Body of pancreas (tissue), 4 donors: ENCODE data around the gene SLC6A1. TPM values are rescaled to one million over a fixed set of nuclear protein-coding genes. Genes with fewer than 3 reads are reported as not detected.

Experiments used
- ATAC-seq: fragments of 150-250 bp; one replicate; pipeline ENCODE4 v1.9.1; 2016
- DNase-seq, 4 donors: peaks; one replicate each; pipeline ENCODE4 v3.0.0-alpha.2; 2019
- H3K27ac ChIP-seq, 4 donors: fragments of 200-600 bp; sonication (generic); 1 replicate in 3 of 4; 2 replicates in 1 of 4; pipeline versions ENCODE4 v1.5.1 to v1.6.1; 2016 to 2019; ENCODE audit warnings: mild to moderate bottlenecking in 1 of 4, mixed read lengths in 1 of 4, moderate library complexity in 1 of 4
- H3K27me3 ChIP-seq, 2 donors: fragments of 200-600 bp; sonication (generic); one replicate each; pipeline ENCODE4 v1.6.0; 2016; ENCODE audit warnings: mild to moderate bottlenecking in 1 of 2
- H3K36me3 ChIP-seq, 2 donors: fragments of 200-600 bp; sonication (generic); replicated peaks in 1 of 2; 2 replicates each; pipeline ENCODE4 v1.5.1; 2016; ENCODE audit warnings: low read depth in 2 of 2; ENCODE audit not compliant: insufficient read depth in 1 of 2
- H3K4me1 ChIP-seq: fragments of 200-600 bp; sonication (generic); one replicate; pipeline ENCODE4 v1.6.0; 2016
- H3K4me3 ChIP-seq, 2 donors: fragments of 200-600 bp; sonication (generic); 1 replicate in 1 of 2; 2 replicates in 1 of 2; pipeline ENCODE4 v1.5.1; 2016 to 2019
- H3K9me3 ChIP-seq, 3 donors: fragments of 200-600 bp; sonication (generic); 1 replicate in 2 of 3; 2 replicates in 1 of 3; pipeline ENCODE4 v1.5.1; 2016
- CTCF ChIP-seq, 7 experiments: fragments of 450-650 bp in 4 of 7; fragments of 200-600 bp in 3 of 7; sonication (generic) in 3 of 7; IDR thresholded peaks; one replicate each; pipeline ENCODE4 v1.5.1; 2016 to 2019; ENCODE audit warnings: antibody characterized with exemption in 7 of 7
- POLR2A ChIP-seq, 3 donors: fragments of 450-650 bp; IDR thresholded peaks; one replicate each; pipeline ENCODE4 v1.6.1; 2016; ENCODE audit warnings: antibody characterized with exemption in 3 of 3, mild to moderate bottlenecking in 2 of 3
- WGBS, 2 donors: methylation state at CpG; one replicate each; pipeline ENCODE4 v1.1.5; 2017; 5-methylcytosine and 5-hydroxymethylcytosine counted together
- intact Hi-C: fragments of 100-400 bp; cut with DNase I; formaldehyde crosslinking; loops from one replicate; pipeline ENCODE4 v1.15.1; 2023
- total RNA-seq, 2 donors: library from RNA; depleted of rRNA; stranded (reverse); fragments of >200 nt; gene quantifications; one replicate each; pipeline ENCODE4 v1.1.0, GENCODE V29; 2016

SLC6A1 gene
- total RNA-seq, 2 donors from 2014 or later = 0.26 to 0.66 TPM

GRCh38 chr3:10973046-10973595 is 19.4 kb upstream of the SLC6A1 start:
- Histone ChIP-seq H3K4me1 (no peaks in the 10 kb centered on the region), H3K36me3 (no peaks in the 10 kb centered on the region), H3K27ac (no peak overlapping the region), H3K27me3 (no peaks in the 10 kb centered on the region), H3K4me3 (no peak overlapping the region), H3K9me3 (no peaks in the 10 kb centered on the region)
- ATAC-seq (no peak), DNase-seq (no peak)
- TF ChIP-seq POLR2A (IDR thresholded peaks at IDR 0.05) (no peak), CTCF (IDR thresholded peaks at IDR 0.05) (no peak)
- WGBS, 2 donors = 64 to 65% methylated on average over 11 to 13 of the region's 13 CpGs
- intact Hi-C loops = no loop called here

- ATAC-seq (no peak), DNase-seq (no peak)
- 79 to 80% methylated on average over 7 of the region's 7 CpGs for WGBS, 2 donors
- Histone ChIP-seq H3K27me3 (no peaks in the 10 kb centered on the region), H3K36me3 (no peaks in the 10 kb centered on the region), H3K9me3 (no peaks in the 10 kb centered on the region), H3K4me1 (no peaks in the 10 kb centered on the region), H3K27ac (no peak overlapping the region), H3K4me3 (no peak overlapping the region)
- TF ChIP-seq POLR2A (IDR thresholded peaks at IDR 0.05) = no peak
- no peak for TF ChIP-seq CTCF (IDR thresholded peaks at IDR 0.05)
- intact Hi-C loops = no loop called here
These were observed 18.4 kb upstream of the SLC6A1 start for GRCh38 chr3:10974131-10974530.

GRCh38 chr3:10974746-10975375 is 17.7 kb upstream of the SLC6A1 start:
- TF ChIP-seq POLR2A (IDR thresholded peaks at IDR 0.05) (no peak), CTCF (IDR thresholded peaks at IDR 0.05) (no peak)
- Histone ChIP-seq H3K9me3 (no peaks in the 10 kb centered on the region), H3K27me3 (no peaks in the 10 kb centered on the region), H3K4me1 (no peaks in the 10 kb centered on the region), H3K4me3 (no peak overlapping the region), H3K27ac (no peak overlapping the region), H3K36me3 (no peaks in the 10 kb centered on the region)
- 51 to 62% methylated on average over 7 of the region's 7 CpGs for WGBS, 2 donors
- DNase-seq (no peak), ATAC-seq (no peak)
- intact Hi-C loops = no loop called here

GRCh38 chr3:10975695-10976234 is 16.8 kb upstream of the SLC6A1 start:
- ATAC-seq (no peak), DNase-seq (no peak)
- H3K4me1 ChIP-seq = no peaks in the 10 kb centered on the region
- no peaks in the 10 kb centered on the region for H3K9me3 ChIP-seq
- H3K27me3 ChIP-seq = no peaks in the 10 kb centered on the region
- no peaks in the 10 kb centered on the region for H3K36me3 ChIP-seq
- H3K4me3 ChIP-seq = no peak overlapping the region
- no peak overlapping the region for H3K27ac ChIP-seq
- TF ChIP-seq CTCF (IDR thresholded peaks at IDR 0.05) = no peak
- no peak for TF ChIP-seq POLR2A (IDR thresholded peaks at IDR 0.05)
- intact Hi-C loops = no loop called here
- 43% methylated on average over 1 of the region's 1 CpG; no CpG with 5 or more reads in 1 of the 2 donors for WGBS, 2 donors

GRCh38 chr3:10976770-10977169 is 15.8 kb upstream of the SLC6A1 start:
- no peak overlapping the region for H3K4me3 ChIP-seq
- intact Hi-C loops = no loop called here
- ATAC-seq = no peak
- WGBS, 2 donors = 73 to 85% methylated on average over 1 of the region's 1 CpG
- H3K27me3 ChIP-seq = no peaks in the 10 kb centered on the region
- TF ChIP-seq CTCF (IDR thresholded peaks at IDR 0.05) = no peak
- TF ChIP-seq POLR2A (IDR thresholded peaks at IDR 0.05) = no peak
- no peaks in the 10 kb centered on the region for H3K9me3 ChIP-seq
- H3K27ac ChIP-seq = no peak overlapping the region
- H3K36me3 ChIP-seq = no peaks in the 10 kb centered on the region
- H3K4me1 ChIP-seq = no peaks in the 10 kb centered on the region
- no peak for DNase-seq
